ENCODE data around the gene ZFAND2A.
"Not testable (repeated sequence)": the region's sequence is repeated elsewhere in the genome, so short reads cannot be mapped to it uniquely, and the experiment has no call there.

GRCh38 chr7:1116383-1117008 lies 43.5 kb downstream of the ZFAND2A start:
- TF ChIP-seq SAP30 (IDR thresholded peaks at IDR 0.05; ENCODE audit: insufficient read depth, insufficient replicate concordance, low read length); MAFK (IDR thresholded peaks at IDR 0.05; ENCODE audit: low read depth, low read length); FOSL1 (IDR thresholded peaks at IDR 0.05; ENCODE audit: insufficient read depth, low read depth, low read length); TCF12 (IDR thresholded peaks at IDR 0.05; ENCODE audit: low read depth, low read length); CTCF (IDR thresholded peaks at IDR 0.05; ENCODE audit: control extremely low read depth in 1 of 3, insufficient read depth in 1 of 3, low read depth in 1 of 3, low read length in 3 of 3); POLR2A (IDR thresholded peaks at IDR 0.05; ENCODE audit: control extremely low read depth in 1 of 2, low read depth in 2 of 2, low read length in 2 of 2); RXRA (IDR thresholded peaks at IDR 0.05; ENCODE audit: insufficient read depth, low read depth, low read length); JUN (IDR thresholded peaks at IDR 0.05; ENCODE audit: low read depth, low read length); TEAD4 (IDR thresholded peaks at IDR 0.05; ENCODE audit: low read depth, low read length); MAX (IDR thresholded peaks at IDR 0.05); POLR2AphosphoS5 (IDR thresholded peaks at IDR 0.05; ENCODE audit: low read depth, low read length); CREB1 (IDR thresholded peaks at IDR 0.05); CBX8 (IDR thresholded peaks at IDR 0.05; ENCODE audit: borderline replicate concordance, low read depth, low read length); SIN3A (conservative IDR thresholded peaks at IDR 0.05 in 1 of 2, IDR thresholded peaks at IDR 0.05 in 1 of 2; ENCODE audit: low read depth in 1 of 2, low read length in 2 of 2): not testable (repeated sequence)
